K562 (cell line): ENCODE results near the gene B4GALT5. TPM values are rescaled to one million over a fixed set of nuclear protein-coding genes. Genes with fewer than 3 reads are reported as not detected.
A peak's percentile ranks its signal among the peaks of the same experiment; 100 is the strongest.

Experiments
- ATF7 ChIP-seq: fragments of 450-650 bp; IDR thresholded peaks from 2 replicates; pipeline ENCODE4 v1.7.1; 2014; ENCODE audit warnings: mild to moderate bottlenecking, moderate library complexity
- CTBP1 ChIP-seq: fragments of 450-650 bp; IDR thresholded peaks from 2 replicates; pipeline ENCODE4 v1.6.1; 2016; ENCODE audit warnings: borderline replicate concordance
- DDX20 ChIP-seq: fragments of 450-650 bp; IDR thresholded peaks from 2 replicates; pipeline ENCODE4 v1.6.1; 2016; ENCODE audit warnings: missing genetic modification characterization, low read depth, mild to moderate bottlenecking, missing compliant biosample characterization, moderate library complexity
- DMBX1 ChIP-seq: fragments of 250-450 bp; sonication (Bioruptor Pico); IDR thresholded peaks from 2 replicates; pipeline ENCODE4 v1.8.0; 2022; ENCODE audit warnings: inconsistent platforms, mild to moderate bottlenecking, moderate library complexity, borderline replicate concordance
- GABPA ChIP-seq: fragments of 200-800 bp; sonication (Bioruptor generic); conservative IDR thresholded peaks from 2 replicates; pipeline ENCODE4 v1.6.1; 2016; ENCODE audit warnings: low read depth, missing genetic modification characterization, missing compliant biosample characterization
- GABPB1 ChIP-seq: sonication (generic); formaldehyde crosslinking; IDR thresholded peaks from 2 replicates; pipeline ENCODE4 v1.8.0; 2022; ENCODE audit warnings: mild to moderate bottlenecking, missing genetic modification reagents
- KDM5B ChIP-seq: fragments of 200-600 bp; sonication (generic); IDR thresholded peaks from 2 replicates; pipeline ENCODE4 v1.6.1; 2012; ENCODE audit warnings: low read depth, mild to moderate bottlenecking, moderate library complexity, low read length, control low read depth, inconsistent platforms; ENCODE audit not compliant: insufficient replicate concordance
- MEIS2 ChIP-seq: fragments of 450-650 bp; IDR thresholded peaks from 2 replicates; pipeline ENCODE4 v1.6.1; 2014; ENCODE audit warnings: mild to moderate bottlenecking; ENCODE audit not compliant: partially characterized antibody
- NCOA2 ChIP-seq, 2 experiments: fragments of 450-650 bp; IDR thresholded peaks; 2 replicates each; pipeline ENCODE4 v1.6.1; 2018; ENCODE audit warnings: mild to moderate bottlenecking in 2 of 2, moderate library complexity in 1 of 2; ENCODE audit not compliant: partially characterized antibody in 2 of 2
- NR4A1 ChIP-seq, 2 experiments: fragments of 250-450 bp in 1 of 2; fragments of 450-650 bp in 1 of 2; sonication (Bioruptor Pico) in 1 of 2; IDR thresholded peaks; 2 replicates each; pipeline versions ENCODE4 v1.4.0 to v1.6.1; 2016 to 2020; ENCODE audit warnings: mild to moderate bottlenecking in 2 of 2, missing compliant biosample characterization in 1 of 2, missing genetic modification characterization in 1 of 2, moderate library complexity in 1 of 2
- POLR2B ChIP-seq: fragments of 450-650 bp; IDR thresholded peaks from 2 replicates; pipeline ENCODE4 v1.6.1; 2018; ENCODE audit warnings: low read depth; ENCODE audit not compliant: partially characterized antibody
- SRSF1 ChIP-seq: fragments of 200-400 bp; formaldehyde crosslinking; IDR thresholded peaks from 2 replicates; pipeline ENCODE4 v1.6.1; 2017; ENCODE audit warnings: mild to moderate bottlenecking, low read depth, low read length, moderate library complexity
- SRSF3 ChIP-seq: fragments of 200-400 bp; formaldehyde crosslinking; IDR thresholded peaks from 2 replicates; pipeline ENCODE4 v1.6.1; 2016; ENCODE audit warnings: mild to moderate bottlenecking, low read length, moderate library complexity; ENCODE audit not compliant: insufficient read depth
- TAF15 ChIP-seq: fragments of 200-400 bp; formaldehyde crosslinking; IDR thresholded peaks from 2 replicates; pipeline ENCODE4 v1.6.1; 2017; ENCODE audit warnings: mild to moderate bottlenecking, low read depth, low read length, moderate library complexity
- ZNF197 ChIP-seq: fragments of 200-800 bp; sonication (Bioruptor generic); IDR thresholded peaks from 2 replicates; pipeline ENCODE4 v1.6.1; 2016; ENCODE audit warnings: low read depth, missing genetic modification characterization, missing compliant biosample characterization
- ZNF224 ChIP-seq: sonication (generic); formaldehyde crosslinking; IDR thresholded peaks from 2 replicates; pipeline ENCODE4 v1.8.0; 2022; ENCODE audit warnings: mild to moderate bottlenecking, missing genetic modification reagents
- polyA plus RNA-seq, 8 experiments: library from polyadenylated mRNA; depleted of rRNA in 4 of 8; stranded (reverse) in 5 of 8; unstranded in 3 of 8; fragments of >200 nt; fragmentation: Nextera tagmentation in 2 of 8; fragmentation: Illumina TruSeq in 1 of 8; extraction: Ambion mirVana in 2 of 8; extraction: Trizol in 1 of 8; gene quantifications; 2 replicates each; pipeline versions ENCODE4 v1.2.1 to v1.2.3, GENCODE V29; 2011 to 2014; ENCODE audit warnings: inconsistent platforms in 1 of 8, missing spikeins in 1 of 8
- total RNA-seq, 7 experiments: library from RNA; depleted of rRNA in 6 of 7; stranded (reverse); fragments of >200 nt in 6 of 7; fragmentation: Illumina TruSeq in 2 of 7; extraction: Trizol in 2 of 7; gene quantifications; 2 replicates each; pipeline versions ENCODE4 v1.2.1 to v1.2.3, GENCODE V29; 2011 to 2021; ENCODE audit warnings: low replicate concordance in 1 of 7
- TF ChIP-seq, protein P1 (sequence below): sonication (generic); formaldehyde crosslinking; IDR thresholded peaks from 2 replicates; pipeline ENCODE4 v1.4.0; 2020; ENCODE audit warnings: mild to moderate bottlenecking, missing genetic modification reagents
- TF ChIP-seq, protein P2 (sequence below): sonication (generic); formaldehyde crosslinking; IDR thresholded peaks from 2 replicates; pipeline ENCODE4 v1.8.0; 2022; ENCODE audit warnings: mild to moderate bottlenecking, low read depth, missing genetic modification reagents
- TF ChIP-seq, protein P3 (sequence below): fragments of 250-450 bp; sonication (Bioruptor Pico); IDR thresholded peaks from 2 replicates; pipeline ENCODE4 v1.9.0; 2021; ENCODE audit warnings: mild to moderate bottlenecking, inconsistent platforms
- TF ChIP-seq, protein P4 (sequence below): sonication (generic); formaldehyde crosslinking; IDR thresholded peaks from 2 replicates; pipeline ENCODE4 v1.9.0; 2022; ENCODE audit warnings: mild to moderate bottlenecking, missing genetic modification reagents

B4GALT5 gene
- total and polyA plus RNA-seq, 9 of the 15 experiments (the other 6 are each of a cell fraction or from before 2014, with no cell fraction given) = 8.5 to 32.6 (median 23.4) TPM

DNA sequence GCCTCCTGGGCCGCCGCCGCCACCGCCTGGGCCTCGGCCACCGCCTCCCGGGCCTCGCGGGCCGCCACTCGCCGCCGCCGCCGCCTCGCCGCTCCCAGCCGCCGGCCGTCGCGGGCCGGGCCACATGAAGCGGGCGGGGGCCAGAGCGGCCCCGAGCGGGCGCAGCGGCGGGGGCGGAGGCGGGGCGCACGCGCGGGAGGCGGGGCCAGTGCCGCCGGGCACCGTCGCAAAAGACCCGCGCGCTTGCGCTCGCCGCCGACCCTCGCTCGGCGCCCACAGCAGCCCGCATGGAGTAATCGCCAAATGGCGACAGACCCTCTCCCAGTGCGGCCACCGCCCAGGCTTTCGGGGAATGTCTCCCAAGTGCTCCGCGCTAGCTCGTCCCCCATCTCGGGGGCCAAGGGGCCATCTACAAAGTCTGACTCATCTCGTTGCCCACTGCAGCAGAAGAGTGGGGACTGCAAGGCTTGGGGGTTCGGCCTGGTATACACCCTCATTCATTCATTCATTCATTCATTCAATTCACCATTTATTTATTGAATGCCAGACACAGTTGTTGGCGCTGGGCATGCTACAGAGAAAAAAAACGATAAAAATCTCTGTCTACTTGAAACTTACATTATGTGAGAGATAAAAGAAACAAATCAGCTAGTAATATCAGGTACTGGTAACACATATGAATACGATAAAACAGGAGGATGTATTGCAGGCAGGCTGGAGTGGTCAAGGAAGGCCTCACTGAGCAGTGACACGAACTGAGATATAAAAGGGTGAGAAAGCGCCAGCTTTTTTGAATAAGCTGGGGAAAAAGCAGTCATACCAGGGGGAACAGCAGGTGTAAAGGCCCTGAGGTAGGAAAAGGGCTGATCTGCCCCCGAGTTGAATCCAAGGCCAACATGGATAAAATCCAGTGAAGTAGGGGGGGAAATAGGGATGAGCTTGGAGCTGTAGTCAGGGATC lies at the start of gene B4GALT5 (continued):
- TF ChIP-seq SRSF3 = no peak
- TF ChIP-seq NR4A1 (CRISPR knock-in tag; IDR thresholded peaks at IDR 0.05) = no peak
- TF ChIP-seq NR4A1 (tag; IDR thresholded peaks at IDR 0.05) = 0 out of 2 replicates have a peak, but pooled peaks have one; percentile 47
- TF ChIP-seq, protein P1, sequence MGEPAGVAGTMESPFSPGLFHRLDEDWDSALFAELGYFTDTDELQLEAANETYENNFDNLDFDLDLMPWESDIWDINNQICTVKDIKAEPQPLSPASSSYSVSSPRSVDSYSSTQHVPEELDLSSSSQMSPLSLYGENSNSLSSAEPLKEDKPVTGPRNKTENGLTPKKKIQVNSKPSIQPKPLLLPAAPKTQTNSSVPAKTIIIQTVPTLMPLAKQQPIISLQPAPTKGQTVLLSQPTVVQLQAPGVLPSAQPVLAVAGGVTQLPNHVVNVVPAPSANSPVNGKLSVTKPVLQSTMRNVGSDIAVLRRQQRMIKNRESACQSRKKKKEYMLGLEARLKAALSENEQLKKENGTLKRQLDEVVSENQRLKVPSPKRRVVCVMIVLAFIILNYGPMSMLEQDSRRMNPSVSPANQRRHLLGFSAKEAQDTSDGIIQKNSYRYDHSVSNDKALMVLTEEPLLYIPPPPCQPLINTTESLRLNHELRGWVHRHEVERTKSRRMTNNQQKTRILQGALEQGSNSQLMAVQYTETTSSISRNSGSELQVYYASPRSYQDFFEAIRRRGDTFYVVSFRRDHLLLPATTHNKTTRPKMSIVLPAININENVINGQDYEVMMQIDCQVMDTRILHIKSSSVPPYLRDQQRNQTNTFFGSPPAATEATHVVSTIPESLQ (CRISPR knock-in tag) = no peak
- TF ChIP-seq CTBP1 = peak; percentile 59; the same call in 1 of the 2 replicates
- TF ChIP-seq SRSF1 = 0 out of 2 replicates have a peak, but pooled peaks have one; percentile 7
- TF ChIP-seq, protein P2, sequence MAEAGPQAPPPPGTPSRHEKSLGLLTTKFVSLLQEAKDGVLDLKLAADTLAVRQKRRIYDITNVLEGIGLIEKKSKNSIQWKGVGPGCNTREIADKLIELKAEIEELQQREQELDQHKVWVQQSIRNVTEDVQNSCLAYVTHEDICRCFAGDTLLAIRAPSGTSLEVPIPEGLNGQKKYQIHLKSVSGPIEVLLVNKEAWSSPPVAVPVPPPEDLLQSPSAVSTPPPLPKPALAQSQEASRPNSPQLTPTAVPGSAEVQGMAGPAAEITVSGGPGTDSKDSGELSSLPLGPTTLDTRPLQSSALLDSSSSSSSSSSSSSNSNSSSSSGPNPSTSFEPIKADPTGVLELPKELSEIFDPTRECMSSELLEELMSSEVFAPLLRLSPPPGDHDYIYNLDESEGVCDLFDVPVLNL (CRISPR knock-in tag) = no peak
- 0 out of 2 replicates have a peak, but pooled peaks have one; percentile 25 for TF ChIP-seq GABPA (tag)
- no peak for TF ChIP-seq POLR2B
- TF ChIP-seq, protein P3, sequence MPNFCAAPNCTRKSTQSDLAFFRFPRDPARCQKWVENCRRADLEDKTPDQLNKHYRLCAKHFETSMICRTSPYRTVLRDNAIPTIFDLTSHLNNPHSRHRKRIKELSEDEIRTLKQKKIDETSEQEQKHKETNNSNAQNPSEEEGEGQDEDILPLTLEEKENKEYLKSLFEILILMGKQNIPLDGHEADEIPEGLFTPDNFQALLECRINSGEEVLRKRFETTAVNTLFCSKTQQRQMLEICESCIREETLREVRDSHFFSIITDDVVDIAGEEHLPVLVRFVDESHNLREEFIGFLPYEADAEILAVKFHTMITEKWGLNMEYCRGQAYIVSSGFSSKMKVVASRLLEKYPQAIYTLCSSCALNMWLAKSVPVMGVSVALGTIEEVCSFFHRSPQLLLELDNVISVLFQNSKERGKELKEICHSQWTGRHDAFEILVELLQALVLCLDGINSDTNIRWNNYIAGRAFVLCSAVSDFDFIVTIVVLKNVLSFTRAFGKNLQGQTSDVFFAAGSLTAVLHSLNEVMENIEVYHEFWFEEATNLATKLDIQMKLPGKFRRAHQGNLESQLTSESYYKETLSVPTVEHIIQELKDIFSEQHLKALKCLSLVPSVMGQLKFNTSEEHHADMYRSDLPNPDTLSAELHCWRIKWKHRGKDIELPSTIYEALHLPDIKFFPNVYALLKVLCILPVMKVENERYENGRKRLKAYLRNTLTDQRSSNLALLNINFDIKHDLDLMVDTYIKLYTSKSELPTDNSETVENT = no peak
- 0 out of 2 replicates have a peak, but pooled peaks have one; percentile 57 for TF ChIP-seq ZNF197 (CRISPR knock-in tag)
- peak; percentile 52 for TF ChIP-seq MEIS2
- peak in 1 of 2 experiments; percentile 99 for TF ChIP-seq NCOA2 (IDR thresholded peaks at IDR 0.05; ENCODE audit: partially characterized antibody in 2 of 2)
- no peak for TF ChIP-seq TAF15
- TF ChIP-seq KDM5B = peak; percentile 29
- TF ChIP-seq ATF7 = peak; percentile 57; the same call in 1 of the 2 replicates
- TF ChIP-seq, protein P4, sequence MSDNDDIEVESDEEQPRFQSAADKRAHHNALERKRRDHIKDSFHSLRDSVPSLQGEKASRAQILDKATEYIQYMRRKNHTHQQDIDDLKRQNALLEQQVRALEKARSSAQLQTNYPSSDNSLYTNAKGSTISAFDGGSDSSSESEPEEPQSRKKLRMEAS = peak; percentile 63
- peak; percentile 44 for TF ChIP-seq GABPB1 (CRISPR knock-in tag)
- TF ChIP-seq ZNF224 (CRISPR knock-in tag) = no peak
- TF ChIP-seq DDX20 (tag) = no peak
- TF ChIP-seq DMBX1 (CRISPR knock-in tag) = 0 out of 2 replicates have a peak, but pooled peaks have one; percentile 27
